22Rv1 (cell line): Measurements from ENCODE around the gene LGALS9C.
"Not testable (repeated sequence)": the region's sequence is repeated elsewhere in the genome, so short reads cannot be mapped to it uniquely, and the experiment has no call there.

Experiments used
- CTCF ChIP-seq: fragments of 450-650 bp; IDR thresholded peaks from 2 replicates; pipeline ENCODE4 v1.5.1; 2017; ENCODE audit warnings: mild to moderate bottlenecking
- ZFX ChIP-seq: fragments of 450-650 bp; IDR thresholded peaks from 2 replicates; pipeline ENCODE4 v1.6.1; 2017; ENCODE audit warnings: antibody characterized with exemption, borderline replicate concordance

- TF ChIP-seq CTCF, ZFX: not testable (repeated sequence)
These were observed 65.6 kb downstream of the LGALS9C start for GRCh38 chr17:18542234-18542633.
